ENCODE data around the gene CAV1. TPM values are rescaled to one million over a fixed set of nuclear protein-coding genes. Genes with fewer than 3 reads are reported as not detected.
"Not testable (repeated sequence)": the region's sequence is repeated elsewhere in the genome, so short reads cannot be mapped to it uniquely, and the experiment has no call there.

Gene CAV1, protein sequence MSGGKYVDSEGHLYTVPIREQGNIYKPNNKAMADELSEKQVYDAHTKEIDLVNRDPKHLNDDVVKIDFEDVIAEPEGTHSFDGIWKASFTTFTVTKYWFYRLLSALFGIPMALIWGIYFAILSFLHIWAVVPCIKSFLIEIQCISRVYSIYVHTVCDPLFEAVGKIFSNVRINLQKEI
- total RNA-seq: under 1 TPM in 1 of 2 experiments, not detected in 1; 0.87 TPM

DNA sequence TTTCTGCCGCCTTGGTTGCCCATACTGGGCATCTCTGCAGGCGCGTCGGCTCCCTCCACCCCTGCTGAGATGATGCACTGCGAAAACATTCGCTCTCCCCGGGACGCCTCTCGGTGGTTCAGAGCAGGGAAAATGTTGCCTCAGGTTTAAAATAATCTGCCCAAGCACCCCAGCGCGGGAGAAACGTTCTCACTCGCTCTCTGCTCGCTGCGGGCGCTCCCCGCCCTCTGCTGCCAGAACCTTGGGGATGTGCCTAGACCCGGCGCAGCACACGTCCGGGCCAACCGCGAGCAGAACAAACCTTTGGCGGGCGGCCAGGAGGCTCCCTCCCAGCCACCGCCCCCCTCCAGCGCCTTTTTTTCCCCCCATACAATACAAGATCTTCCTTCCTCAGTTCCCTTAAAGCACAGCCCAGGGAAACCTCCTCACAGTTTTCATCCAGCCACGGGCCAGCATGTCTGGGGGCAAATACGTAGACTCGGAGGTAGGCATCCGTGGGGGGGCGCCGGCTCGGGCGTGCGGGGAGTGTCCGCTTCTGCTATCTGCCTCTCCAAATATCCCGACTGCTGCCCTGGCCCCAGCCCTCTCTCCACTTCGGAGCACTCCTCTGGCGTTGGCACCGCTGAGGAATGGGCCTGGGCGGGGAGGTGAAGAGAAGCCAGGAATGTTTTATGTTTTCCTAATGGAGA lies at the start of gene CAV1:
Gene CAV1, plus strand, starts transcription at position 428 of the 689 bp plus-strand sequence. Its CDS starts 27 bp downstream, at position 455.
- Mint-ChIP-seq H3K27ac (no peak within 1 kb of the TSS), H3K4me1 (peaks cover 21% of the 10 kb centered on the region), H3K36me3 (no peaks in the 10 kb centered on the region), H3K4me3 (peak within 1 kb of the TSS; percentile 82), H3K27me3 (peaks cover 81% of the 10 kb centered on the region), H3K9me3 (ENCODE audit: low read depth) (no peaks in the 10 kb centered on the region)
- ATAC-seq: peak; percentile 27
- peak; percentile 44 for DNase-seq
- CTCF ChIA-PET: interaction anchor here (0.5 to 3.1 kb wide), 15 partner anchors 9 to 390 kb away, joined by 3 to 27 read pairs (median 8); no protein-coding TSS in a partner anchor

DNA sequence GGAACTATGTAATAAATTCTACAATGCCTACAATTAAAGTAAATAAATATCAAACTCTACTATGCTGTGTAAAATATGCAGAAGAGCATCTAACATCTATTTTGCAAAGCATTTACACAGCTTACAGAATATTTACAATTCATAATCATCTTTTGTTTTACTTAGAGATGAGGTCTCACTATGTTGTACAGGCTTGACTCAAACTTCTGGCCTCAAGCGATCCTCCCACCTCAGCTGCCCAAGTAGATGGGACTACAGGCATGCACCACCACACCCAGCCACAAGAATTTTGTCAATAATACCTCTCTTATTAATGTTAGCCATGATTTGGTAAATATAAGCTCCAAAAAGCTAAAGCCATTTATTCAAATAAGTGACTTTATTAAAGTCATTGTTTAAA lies 47.2 kb upstream of the CAV1 start:
- DNase-seq: no peak
- Mint-ChIP-seq H3K4me3 (no peak overlapping the region), H3K36me3 (no peaks in the 10 kb centered on the region), H3K9me3 (ENCODE audit: low read depth) (no peaks in the 10 kb centered on the region), H3K4me1 (peaks cover 2% of the 10 kb centered on the region), H3K27ac (no peak overlapping the region), H3K27me3 (peaks cover 27% of the 10 kb centered on the region)
- CTCF ChIA-PET: no interaction called here
- ATAC-seq: no peak

DNA sequence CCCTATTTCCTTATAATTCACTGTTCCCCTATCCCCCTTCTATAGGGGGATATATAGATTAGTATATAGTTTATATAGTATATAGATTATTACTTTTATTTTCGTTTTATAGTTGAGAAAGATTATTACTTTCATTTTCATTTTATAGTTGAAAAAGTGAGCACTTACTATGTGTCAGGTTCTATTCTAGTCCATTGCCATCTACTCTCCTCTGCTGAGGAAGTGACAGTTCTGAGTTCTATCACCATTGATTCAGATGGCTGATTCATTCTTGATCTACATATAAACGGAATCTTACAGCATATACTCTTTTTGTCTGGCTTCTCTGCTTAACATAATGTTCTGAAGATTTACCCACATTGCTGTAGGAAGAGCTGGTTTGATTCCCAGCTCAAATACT lies 46.0 kb upstream of the CAV1 start:
- ATAC-seq (no peak), DNase-seq (no peak)
- H3K36me3 Mint-ChIP-seq: no peaks in the 10 kb centered on the region
- CTCF ChIA-PET: interaction anchor here (0.5 kb wide), 1 partner anchor 11 kb away, joined by 3 read pairs; no protein-coding TSS in a partner anchor
- H3K4me3 Mint-ChIP-seq: no peak overlapping the region
- H3K4me1 Mint-ChIP-seq: peaks cover 2% of the 10 kb centered on the region
- no peak overlapping the region for H3K27ac Mint-ChIP-seq
- no peaks in the 10 kb centered on the region for H3K9me3 Mint-ChIP-seq (ENCODE audit: low read depth)
- peaks cover 25% of the 10 kb centered on the region for H3K27me3 Mint-ChIP-seq

DNA sequence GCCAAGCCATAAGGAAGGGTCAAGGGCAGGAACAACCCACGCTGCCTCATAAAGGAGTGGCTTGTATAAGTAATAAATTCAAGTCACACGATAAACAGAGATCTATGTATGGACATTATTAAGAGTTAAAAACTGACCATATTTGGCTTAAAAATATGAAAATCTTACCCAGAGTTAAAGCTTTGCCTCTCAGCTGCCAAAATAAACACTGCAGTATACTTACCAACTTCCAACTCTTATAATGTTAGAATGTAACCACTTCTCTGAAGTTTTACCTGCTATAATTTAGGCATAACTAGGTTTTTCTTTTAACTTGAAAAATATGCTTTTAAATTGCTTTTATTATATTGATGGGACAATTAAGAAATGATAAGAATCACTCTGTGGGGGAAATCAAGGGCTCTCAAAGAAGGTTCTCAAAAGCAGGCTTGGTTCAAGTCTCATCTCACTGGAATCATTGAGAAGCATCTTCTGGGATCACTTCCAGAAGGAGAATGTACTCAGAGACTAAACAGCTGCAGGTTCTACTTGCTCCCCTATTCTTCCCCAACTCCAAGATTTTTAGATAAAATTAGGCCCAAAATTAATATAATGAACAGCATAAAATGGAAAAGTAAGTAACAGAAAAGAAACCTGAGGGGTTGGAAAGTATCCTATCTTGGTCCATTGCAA lies 41.4 kb upstream of the CAV1 start:
- Mint-ChIP-seq H3K9me3 (ENCODE audit: low read depth) (no peaks in the 10 kb centered on the region), H3K36me3 (no peaks in the 10 kb centered on the region), H3K27ac (peak overlapping the region; percentile 31), H3K4me1 (peaks cover 2% of the 10 kb centered on the region), H3K27me3 (peaks cover 30% of the 10 kb centered on the region), H3K4me3 (no peak overlapping the region)
- no peak for ATAC-seq
- no peak for DNase-seq
- CTCF ChIA-PET: no interaction called here

DNA sequence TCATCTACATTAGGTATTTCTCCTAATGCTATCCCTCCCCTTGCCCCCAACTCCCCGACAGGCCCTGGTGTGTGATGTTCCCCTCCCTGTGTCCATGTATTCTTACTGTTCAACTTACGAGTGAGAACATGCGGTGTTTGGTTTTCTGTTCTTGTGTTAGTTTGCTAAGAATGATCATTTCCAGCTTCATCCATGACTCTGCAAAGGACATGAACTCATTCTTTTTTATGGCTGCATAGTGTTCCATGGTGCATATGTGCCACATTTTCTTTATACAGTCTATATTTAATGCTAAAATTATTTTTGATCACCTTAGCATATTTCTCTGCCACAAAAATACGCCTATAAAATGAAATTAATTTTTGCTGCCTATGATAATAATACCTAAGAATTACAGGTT lies 40.4 kb upstream of the CAV1 start:
- H3K27ac Mint-ChIP-seq; ATAC-seq; CTCF ChIA-PET; H3K36me3 Mint-ChIP-seq; H3K4me1 Mint-ChIP-seq; DNase-seq; H3K4me3 Mint-ChIP-seq; H3K9me3 Mint-ChIP-seq (ENCODE audit: low read depth): not testable (repeated sequence)
- H3K27me3 Mint-ChIP-seq: peaks cover 32% of the 10 kb centered on the region

DNA sequence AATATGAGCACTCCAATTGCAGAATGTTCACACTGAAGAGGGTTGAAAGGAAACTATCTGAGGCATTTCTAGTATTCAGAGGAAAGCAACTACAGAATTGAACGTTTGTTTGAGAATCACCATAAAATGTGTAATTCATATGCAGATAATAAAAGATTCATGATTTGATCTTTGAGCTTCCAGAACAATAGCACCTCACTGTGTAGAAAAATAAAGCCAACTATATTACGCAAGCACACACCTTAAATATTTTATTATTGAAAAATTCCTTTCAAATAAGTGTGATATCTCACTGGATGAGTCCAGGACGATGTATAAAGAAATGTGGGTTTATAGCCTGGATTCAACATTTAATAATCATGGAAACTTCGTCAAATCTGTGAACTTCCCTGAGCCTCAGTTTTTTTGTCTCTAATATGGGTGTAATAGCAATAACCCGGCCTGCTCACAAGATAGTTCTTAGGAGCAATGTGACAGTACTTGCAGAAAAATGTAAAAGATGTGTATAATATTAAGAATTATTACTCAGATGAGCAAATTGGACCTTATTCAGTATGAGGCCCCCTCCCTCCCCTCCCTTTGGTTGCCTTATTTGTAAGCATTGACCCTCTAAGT lies 36.8 kb upstream of the CAV1 start:
- ATAC-seq (no peak), DNase-seq (no peak)
- no peaks in the 10 kb centered on the region for H3K9me3 Mint-ChIP-seq (ENCODE audit: low read depth)
- H3K4me3 Mint-ChIP-seq: no peak overlapping the region
- CTCF ChIA-PET: no interaction called here
- peaks cover 42% of the 10 kb centered on the region for H3K27me3 Mint-ChIP-seq
- H3K36me3 Mint-ChIP-seq: no peaks in the 10 kb centered on the region
- H3K27ac Mint-ChIP-seq: no peak overlapping the region
- no peaks in the 10 kb centered on the region for H3K4me1 Mint-ChIP-seq

DNA sequence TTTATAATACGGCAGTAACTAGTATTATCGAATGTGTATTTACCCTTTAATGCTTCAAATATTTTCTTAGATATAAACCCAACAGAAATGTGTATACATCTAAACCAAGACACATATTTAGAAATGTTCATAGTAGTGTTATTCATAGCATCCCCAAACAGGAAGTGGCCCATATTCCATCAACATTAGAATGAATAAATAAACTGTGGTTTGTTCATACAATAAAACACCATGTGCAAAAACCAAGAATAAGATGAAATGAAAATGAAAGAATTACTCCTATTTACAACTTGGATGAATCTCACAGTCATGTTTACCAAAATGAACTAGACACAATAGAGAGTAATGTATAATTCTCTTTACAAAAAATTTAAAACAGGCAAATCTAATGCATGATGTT lies 34.5 kb upstream of the CAV1 start:
- DNase-seq (no peak), ATAC-seq (no peak)
- Mint-ChIP-seq H3K4me3 (no peak overlapping the region), H3K36me3 (no peaks in the 10 kb centered on the region), H3K27me3 (peaks cover 42% of the 10 kb centered on the region), H3K9me3 (ENCODE audit: low read depth) (no peaks in the 10 kb centered on the region), H3K4me1 (no peaks in the 10 kb centered on the region), H3K27ac (no peak overlapping the region)
- CTCF ChIA-PET: no interaction called here

DNA sequence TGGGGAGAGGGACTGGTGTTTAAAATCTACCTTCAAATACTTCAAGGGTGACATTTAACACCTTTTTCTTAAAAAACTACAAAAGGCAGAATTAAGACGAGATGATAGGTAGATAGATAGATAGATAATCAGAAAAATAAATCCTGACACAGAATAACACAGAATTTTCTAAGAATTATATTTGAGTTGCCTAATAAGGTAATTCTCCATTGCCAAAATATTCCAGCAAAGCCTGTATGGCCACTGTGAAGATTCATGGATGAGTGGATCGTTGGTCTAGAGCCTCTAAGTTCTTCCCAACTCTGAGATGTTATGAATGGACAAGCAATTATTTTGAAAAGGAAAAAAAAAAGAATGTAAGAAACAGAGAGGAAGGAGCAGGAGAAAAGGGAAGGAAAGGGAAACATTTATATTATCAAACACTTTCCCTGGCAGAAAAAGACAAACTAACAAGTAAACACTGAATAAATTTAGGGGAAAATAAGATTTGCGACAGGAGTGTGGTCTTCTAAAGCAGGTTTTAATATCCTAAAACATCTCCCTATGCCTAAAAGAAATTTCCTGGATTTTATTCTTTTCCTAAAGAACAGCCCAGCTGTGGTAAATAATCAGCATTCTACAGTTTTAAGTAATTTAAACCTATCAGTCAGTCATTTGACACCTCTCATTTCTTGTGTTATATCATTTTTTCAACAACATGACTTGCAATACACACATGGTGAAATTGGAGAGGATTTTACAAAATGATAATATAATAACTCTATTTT lies 32.8 kb upstream of the CAV1 start:
- no peaks in the 10 kb centered on the region for H3K9me3 Mint-ChIP-seq (ENCODE audit: low read depth)
- no peak overlapping the region for H3K4me3 Mint-ChIP-seq
- DNase-seq: no peak
- no peaks in the 10 kb centered on the region for H3K36me3 Mint-ChIP-seq
- H3K27ac Mint-ChIP-seq: no peak overlapping the region
- CTCF ChIA-PET: no interaction called here
- no peak for ATAC-seq
- peaks cover 44% of the 10 kb centered on the region for H3K27me3 Mint-ChIP-seq
- no peaks in the 10 kb centered on the region for H3K4me1 Mint-ChIP-seq

DNA sequence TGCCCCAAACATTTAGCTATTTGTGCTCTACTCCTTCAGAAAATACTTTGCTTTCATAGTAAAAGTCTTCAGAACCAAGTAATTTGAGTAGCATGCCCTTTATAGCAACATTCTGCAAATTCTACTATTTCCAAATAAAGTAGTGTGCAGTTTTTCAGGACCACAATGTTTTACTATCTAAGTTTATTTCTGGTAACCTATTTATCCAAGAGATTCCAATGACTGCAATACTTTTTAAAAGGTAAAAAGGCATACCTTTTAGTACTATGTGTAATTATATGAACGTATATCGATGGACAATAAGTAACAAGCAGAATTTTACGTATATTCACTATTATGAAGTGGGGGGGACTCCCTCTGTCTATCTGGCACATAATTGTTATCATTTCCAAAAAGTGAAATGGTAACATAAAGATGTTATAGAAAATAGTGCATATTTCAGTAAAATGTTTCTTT lies 32.2 kb upstream of the CAV1 start:
- Mint-ChIP-seq H3K36me3 (no peaks in the 10 kb centered on the region), H3K9me3 (ENCODE audit: low read depth) (no peaks in the 10 kb centered on the region), H3K4me3 (no peak overlapping the region), H3K27ac (no peak overlapping the region), H3K4me1 (no peaks in the 10 kb centered on the region), H3K27me3 (peaks cover 45% of the 10 kb centered on the region)
- DNase-seq: no peak
- CTCF ChIA-PET: no interaction called here
- no peak for ATAC-seq

DNA sequence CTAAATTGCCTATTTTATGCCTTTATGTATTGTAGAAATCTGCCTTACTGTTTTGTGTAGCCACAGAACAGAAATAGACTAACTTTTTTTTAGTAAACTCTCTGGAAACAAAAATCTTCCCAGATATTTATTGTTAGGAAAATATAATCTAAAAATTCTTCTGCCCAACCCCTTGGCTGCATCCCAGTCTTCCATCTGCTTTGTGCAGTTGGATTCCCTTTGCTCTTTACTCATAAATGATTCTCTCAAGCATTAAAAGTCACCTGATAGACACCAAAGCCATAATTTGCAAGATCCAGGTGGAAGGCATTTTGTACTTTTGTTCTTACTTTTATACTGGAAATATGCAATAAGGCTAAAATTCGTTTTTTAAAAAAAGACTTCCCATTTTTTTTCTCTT lies 31.4 kb upstream of the CAV1 start:
- no peaks in the 10 kb centered on the region for H3K36me3 Mint-ChIP-seq
- ATAC-seq (no peak), DNase-seq (no peak)
- H3K27ac Mint-ChIP-seq: no peak overlapping the region
- H3K4me3 Mint-ChIP-seq: no peak overlapping the region
- H3K27me3 Mint-ChIP-seq: peaks cover 50% of the 10 kb centered on the region
- CTCF ChIA-PET: no interaction called here
- H3K4me1 Mint-ChIP-seq: no peaks in the 10 kb centered on the region
- H3K9me3 Mint-ChIP-seq (ENCODE audit: low read depth): no peaks in the 10 kb centered on the region

DNA sequence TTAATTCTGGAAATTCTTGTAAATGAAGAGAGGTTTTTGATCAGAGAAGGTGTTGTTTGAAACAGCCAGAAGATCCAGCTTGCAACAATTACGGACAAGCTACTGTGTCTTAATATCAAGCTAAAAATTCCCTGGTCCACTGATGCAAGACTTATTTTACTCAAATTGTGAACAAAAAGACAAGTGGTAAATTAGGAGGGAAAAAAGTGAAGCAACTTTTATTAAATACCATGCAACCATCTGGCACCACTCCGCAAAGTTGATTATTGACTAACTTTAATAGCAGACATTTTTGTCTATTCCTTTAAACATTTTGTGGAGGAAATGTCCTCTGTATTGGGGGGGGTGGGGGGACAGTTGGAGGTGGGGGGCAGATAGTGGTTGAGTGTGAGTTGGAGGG lies 30.4 kb upstream of the CAV1 start:
- CTCF ChIA-PET: no interaction called here
- Mint-ChIP-seq H3K27me3 (peaks cover 56% of the 10 kb centered on the region), H3K36me3 (no peaks in the 10 kb centered on the region)

DNA sequence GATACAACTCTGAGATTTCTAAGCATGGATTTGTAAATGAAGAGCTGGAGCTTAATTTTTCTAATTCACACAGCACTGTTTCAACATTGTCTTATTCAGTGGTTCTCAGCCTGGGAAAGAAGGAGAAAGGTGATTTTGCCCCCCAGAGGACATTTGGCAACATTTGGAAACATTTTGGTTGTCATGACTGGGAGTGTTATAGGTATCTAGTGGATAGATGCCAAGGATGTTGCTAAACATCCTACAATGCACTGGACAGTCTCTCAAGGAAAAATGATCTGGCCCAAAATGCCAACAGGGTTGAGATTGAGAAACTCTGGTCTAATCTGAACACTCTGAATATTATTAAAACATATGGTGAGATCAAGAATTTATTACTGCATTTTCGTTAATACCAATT lies 29.1 kb upstream of the CAV1 start:
- peaks cover 8% of the 10 kb centered on the region for H3K4me1 Mint-ChIP-seq
- H3K36me3 Mint-ChIP-seq: peaks cover 1% of the 10 kb centered on the region
- peaks cover 60% of the 10 kb centered on the region for H3K27me3 Mint-ChIP-seq
- DNase-seq (no peak), ATAC-seq (no peak)
- CTCF ChIA-PET: no interaction called here
- H3K9me3 Mint-ChIP-seq (ENCODE audit: low read depth): no peaks in the 10 kb centered on the region
- H3K4me3 Mint-ChIP-seq: no peak overlapping the region
- H3K27ac Mint-ChIP-seq: no peak overlapping the region

More for the DNA sequence above, 30.4 kb upstream of the CAV1 start:
- ATAC-seq (no peak), DNase-seq (no peak)
- H3K4me1 Mint-ChIP-seq: no peaks in the 10 kb centered on the region
- no peaks in the 10 kb centered on the region for H3K9me3 Mint-ChIP-seq (ENCODE audit: low read depth)
- H3K4me3 Mint-ChIP-seq: no peak overlapping the region
- H3K27ac Mint-ChIP-seq: no peak overlapping the region

DNA sequence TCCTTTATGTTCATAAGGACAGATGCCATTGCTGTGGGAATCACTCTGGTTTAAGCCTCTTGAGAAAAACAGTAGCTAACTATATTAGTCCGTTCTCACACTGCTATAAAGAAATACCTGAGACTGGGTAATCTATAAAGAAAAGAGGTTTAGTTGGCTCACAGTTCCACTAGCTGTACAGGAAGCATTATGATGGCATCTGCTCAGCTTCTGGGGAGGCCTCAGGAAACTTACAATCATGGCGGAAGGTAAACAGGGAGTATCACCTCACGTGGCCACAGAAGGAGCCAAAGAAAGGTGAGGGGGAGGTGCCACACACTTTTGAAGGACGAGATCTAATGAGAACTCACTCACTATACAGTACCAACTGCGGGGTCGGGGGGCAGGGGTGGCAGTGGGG lies 28.2 kb upstream of the CAV1 start:
- peaks cover 2% of the 10 kb centered on the region for H3K36me3 Mint-ChIP-seq
- H3K4me1 Mint-ChIP-seq: peaks cover 10% of the 10 kb centered on the region
- H3K9me3 Mint-ChIP-seq (ENCODE audit: low read depth): no peaks in the 10 kb centered on the region
- no peak overlapping the region for H3K4me3 Mint-ChIP-seq
- no peak for DNase-seq
- no peak overlapping the region for H3K27ac Mint-ChIP-seq
- H3K27me3 Mint-ChIP-seq: peaks cover 60% of the 10 kb centered on the region
- CTCF ChIA-PET: interaction anchor here (1.3 kb wide), 1 partner anchor 238 kb away, joined by 3 read pairs; no protein-coding TSS in a partner anchor
- ATAC-seq: no peak
